ENCODE results near the gene CIP2A. TPM values are rescaled to one million over a fixed set of nuclear protein-coding genes. Genes with fewer than 3 reads are reported as not detected.
"Not testable (repeated sequence)": the region's sequence is repeated elsewhere in the genome, so short reads cannot be mapped to it uniquely, and the experiment has no call there.

Gene CIP2A
- 50.5 and 51.1 TPM in 2 replicates for total RNA-seq
- long read RNA-seq, full-length matches to known transcripts, result 3 of 280 reads
- long read RNA-seq, partial matches to known transcripts, result 237 of 280 reads
- long read RNA-seq, other reads (novel, unspliced or antisense), result 40 of 280 reads

- Mint-ChIP-seq H3K27me3 (ENCODE audit: low read depth) (no peaks in the 10 kb centered on the region), H3K27ac (ENCODE audit: unreplicated experiment) (peak within 1 kb of the TSS; percentile 100)
These were observed at the start of gene CIP2A, which contains the start of gene DZIP3 for GRCh38 chr3:108589081-108589997. CIP2A (minus strand) TSS chr3:108589438; CDS start chr3:108589375, 63 bp downstream. DZIP3 (plus strand) TSS chr3:108589722; CDS start chr3:108605407, 15,685 bp downstream.

DNA sequence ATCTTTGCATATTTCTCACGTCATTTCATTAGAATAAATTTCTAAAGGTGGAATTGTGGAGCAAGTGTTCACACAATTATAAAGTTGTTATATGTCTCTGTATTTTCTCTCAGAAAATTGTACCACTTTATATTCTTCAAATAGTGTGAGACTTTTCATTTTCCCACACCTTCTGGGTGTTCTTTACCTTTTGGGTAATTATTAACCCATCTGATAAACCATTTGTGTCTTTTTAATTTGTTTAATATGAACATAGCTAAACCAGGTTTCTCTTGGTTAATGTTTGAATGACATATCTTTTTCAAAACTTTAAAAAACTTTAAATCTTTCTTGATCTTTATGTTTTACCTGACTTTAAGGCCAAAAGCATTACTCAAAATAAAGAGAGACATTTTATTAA lies 40.7 kb upstream of the CIP2A start:
- Mint-ChIP-seq H3K4me1 (no peaks in the 10 kb centered on the region), H3K4me3 (no peak overlapping the region), H3K27me3 (ENCODE audit: low read depth) (no peaks in the 10 kb centered on the region), H3K27ac (ENCODE audit: unreplicated experiment) (no peak overlapping the region), H3K36me3 (ENCODE audit: low read depth) (peaks cover 7% of the 10 kb centered on the region), H3K9me3 (no peaks in the 10 kb centered on the region)
- no peak for DNase-seq (ENCODE audit: low read depth, low spot score)
- TF ChIP-seq, protein P1, sequence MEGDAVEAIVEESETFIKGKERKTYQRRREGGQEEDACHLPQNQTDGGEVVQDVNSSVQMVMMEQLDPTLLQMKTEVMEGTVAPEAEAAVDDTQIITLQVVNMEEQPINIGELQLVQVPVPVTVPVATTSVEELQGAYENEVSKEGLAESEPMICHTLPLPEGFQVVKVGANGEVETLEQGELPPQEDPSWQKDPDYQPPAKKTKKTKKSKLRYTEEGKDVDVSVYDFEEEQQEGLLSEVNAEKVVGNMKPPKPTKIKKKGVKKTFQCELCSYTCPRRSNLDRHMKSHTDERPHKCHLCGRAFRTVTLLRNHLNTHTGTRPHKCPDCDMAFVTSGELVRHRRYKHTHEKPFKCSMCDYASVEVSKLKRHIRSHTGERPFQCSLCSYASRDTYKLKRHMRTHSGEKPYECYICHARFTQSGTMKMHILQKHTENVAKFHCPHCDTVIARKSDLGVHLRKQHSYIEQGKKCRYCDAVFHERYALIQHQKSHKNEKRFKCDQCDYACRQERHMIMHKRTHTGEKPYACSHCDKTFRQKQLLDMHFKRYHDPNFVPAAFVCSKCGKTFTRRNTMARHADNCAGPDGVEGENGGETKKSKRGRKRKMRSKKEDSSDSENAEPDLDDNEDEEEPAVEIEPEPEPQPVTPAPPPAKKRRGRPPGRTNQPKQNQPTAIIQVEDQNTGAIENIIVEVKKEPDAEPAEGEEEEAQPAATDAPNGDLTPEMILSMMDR (conservative IDR thresholded peaks at IDR 0.05), result no peak

More at GRCh38 chr3:108589081-108589997, at the start of gene CIP2A, which contains the start of gene DZIP3:
- Mint-ChIP-seq H3K4me3 (peak within 1 kb of the TSS; percentile 99), H3K4me1 (peaks cover 48% of the 10 kb centered on the region), H3K36me3 (ENCODE audit: low read depth) (peaks cover 3% of the 10 kb centered on the region), H3K9me3 (no peaks in the 10 kb centered on the region)
- peak; percentile 90 for DNase-seq (ENCODE audit: low read depth, low spot score)
- TF ChIP-seq, protein P1 (conservative IDR thresholded peaks at IDR 0.05), result no peak

DNA sequence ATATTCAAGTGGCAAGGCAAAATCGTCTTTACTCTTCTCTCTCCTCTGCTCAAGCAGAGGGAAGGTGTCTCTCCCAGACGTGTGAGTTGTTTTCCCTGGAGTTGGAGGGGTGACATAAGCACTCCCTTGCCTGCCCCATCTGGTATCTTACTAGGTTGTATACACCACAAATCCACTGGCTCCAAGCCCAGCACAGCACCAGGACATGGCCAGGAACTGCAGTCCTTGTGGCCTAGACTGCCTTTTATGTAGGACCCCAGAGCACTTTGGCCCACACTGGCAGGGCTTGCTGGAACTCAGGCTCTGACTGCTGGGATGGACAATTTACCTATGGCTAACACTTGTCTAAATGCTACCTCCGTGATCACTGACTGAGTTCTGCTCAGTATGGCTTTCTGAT lies 34.3 kb upstream of the CIP2A start:
- Mint-ChIP-seq H3K9me3 (peaks cover 6% of the 10 kb centered on the region), H3K27me3 (ENCODE audit: low read depth) (no peaks in the 10 kb centered on the region), H3K27ac (ENCODE audit: unreplicated experiment) (no peak overlapping the region), H3K36me3 (ENCODE audit: low read depth) (peaks cover 18% of the 10 kb centered on the region), H3K4me1 (no peaks in the 10 kb centered on the region), H3K4me3 (no peak overlapping the region)
- TF ChIP-seq, protein P1 (conservative IDR thresholded peaks at IDR 0.05), result no peak
- DNase-seq (ENCODE audit: low read depth, low spot score), result no peak

- Mint-ChIP-seq H3K4me3 (no peak overlapping the region), H3K27ac (ENCODE audit: unreplicated experiment) (no peak overlapping the region), H3K36me3 (ENCODE audit: low read depth) (peaks cover 20% of the 10 kb centered on the region), H3K9me3 (peaks cover 6% of the 10 kb centered on the region), H3K4me1 (no peaks in the 10 kb centered on the region), H3K27me3 (ENCODE audit: low read depth) (no peaks in the 10 kb centered on the region)
- no peak for DNase-seq (ENCODE audit: low read depth, low spot score)
- TF ChIP-seq, protein P1 (conservative IDR thresholded peaks at IDR 0.05), result no peak
These were observed 31.0 kb upstream of the CIP2A start for GRCh38 chr3:108620250-108620649.

GRCh38 chr3:108616090-108616489 lies 26.9 kb upstream of the CIP2A start:
- H3K27ac Mint-ChIP-seq (ENCODE audit: unreplicated experiment); DNase-seq (ENCODE audit: low read depth, low spot score); H3K9me3 Mint-ChIP-seq; H3K36me3 Mint-ChIP-seq (ENCODE audit: low read depth); H3K4me3 Mint-ChIP-seq; H3K27me3 Mint-ChIP-seq (ENCODE audit: low read depth); H3K4me1 Mint-ChIP-seq: not testable (repeated sequence)

- Mint-ChIP-seq H3K9me3 (no peaks in the 10 kb centered on the region), H3K27me3 (ENCODE audit: low read depth) (no peaks in the 10 kb centered on the region), H3K4me1 (no peaks in the 10 kb centered on the region), H3K36me3 (ENCODE audit: low read depth) (peaks cover 3% of the 10 kb centered on the region), H3K27ac (ENCODE audit: unreplicated experiment) (no peak overlapping the region), H3K4me3 (no peak overlapping the region)
- DNase-seq (ENCODE audit: low read depth, low spot score), result no peak
- TF ChIP-seq, protein P1 (conservative IDR thresholded peaks at IDR 0.05), result no peak
These were observed 21.4 kb upstream of the CIP2A start for GRCh38 chr3:108610651-108611050.
